Caco-2 (cell line): ENCODE data around the gene SLC7A1. TPM values are rescaled to one million over a fixed set of nuclear protein-coding genes. Genes with fewer than 3 reads are reported as not detected.

Experiments used
- BruUV-seq: library from RNA; stranded (reverse); fragments of 400-500 nt; replicated peaks from 2 replicates; lab custom pipeline; 2021; lab: Mats Ljungman, UMichigan
- CTCF ChIA-PET: fragments of 300-600 bp; sonication (Branson Sonifier 250); formaldehyde crosslinking; loops from one replicate; lab custom pipeline; 2022; ENCODE audit warnings: antibody characterized with exemption; lab: Charles Lee
- POLR2A ChIA-PET: fragments of 300-600 bp; sonication (Branson Sonifier 250); formaldehyde crosslinking; loops from one replicate; lab custom pipeline; 2022; ENCODE audit warnings: antibody characterized with exemption; lab: Charles Lee
- DNase-seq, 2 experiments: peaks; one replicate each; pipeline versions ENCODE4 v3.0.0 to v3.0.0-alpha.2; 2020 to 2022
- H3K27me3 ChIP-seq: replicated peaks from 2 replicates; pipeline ENCODE4 v1.6.0; 2011; ENCODE audit warnings: low read length; ENCODE audit not compliant: control insufficient read depth, insufficient read depth
- H3K36me3 ChIP-seq: 2 replicates; pipeline ENCODE4 v1.5.1; 2011; ENCODE audit warnings: low read length; ENCODE audit not compliant: control insufficient read depth, insufficient read depth
- H3K4me1 ChIP-seq: fragments of 250-450 bp; sonication (Bioruptor Pico); 2 replicates; pipeline ENCODE4 v1.5.1; 2020; ENCODE audit warnings: mild to moderate bottlenecking
- H3K4me3 ChIP-seq: 2 replicates; pipeline ENCODE4 v1.5.1; 2011; ENCODE audit warnings: low read depth, mild to moderate bottlenecking, control low read depth, low read length
- H3K9me3 ChIP-seq: fragments of 250-450 bp; sonication (Bioruptor Pico); 2 replicates; pipeline ENCODE4 v1.5.1; 2020; ENCODE audit warnings: mild to moderate bottlenecking, moderate library complexity
- H3K27ac Mint-ChIP-seq: one replicate; pipeline ENCODE4 v1.8.0; 2022; ENCODE audit warnings: mixed read lengths; ENCODE audit not compliant: unreplicated experiment
- H3K27me3 Mint-ChIP-seq: one replicate; pipeline ENCODE4 v1.8.0; 2022; ENCODE audit warnings: mixed read lengths; ENCODE audit not compliant: insufficient read depth, unreplicated experiment
- H3K36me3 Mint-ChIP-seq: one replicate; pipeline ENCODE4 v1.8.0; 2022; ENCODE audit warnings: mild to moderate bottlenecking, mixed read lengths; ENCODE audit not compliant: insufficient read depth, unreplicated experiment
- H3K4me1 Mint-ChIP-seq: one replicate; pipeline ENCODE4 v1.8.0; 2022; ENCODE audit warnings: low read depth, mixed read lengths; ENCODE audit not compliant: unreplicated experiment
- H3K4me3 Mint-ChIP-seq: one replicate; pipeline ENCODE4 v1.8.0; 2022; ENCODE audit warnings: mild to moderate bottlenecking, moderate library complexity, mixed read lengths; ENCODE audit not compliant: unreplicated experiment
- H3K9me3 Mint-ChIP-seq: one replicate; pipeline ENCODE4 v1.8.0; 2022; ENCODE audit warnings: mixed read lengths; ENCODE audit not compliant: unreplicated experiment
- intact Hi-C: fragments of 100-400 bp; cut with micrococcal nuclease; formaldehyde crosslinking; loops from one replicate; pipeline ENCODE4 v1.10.0; 2022; ENCODE audit not compliant: unreplicated experiment
- total RNA-seq: library from RNA; stranded (reverse); gene quantifications from 2 replicates; pipeline ENCODE4 v1.2.3, GENCODE V29; 2022
- TF ChIP-seq, protein P1 (sequence below), 2 experiments: fragments of 200-600 bp in 1 of 2; IDR thresholded peaks; 1 replicate in 1 of 2; 2 replicates in 1 of 2; pipeline versions ENCODE4 v1.5.1 to v1.8.0; 2011 to 2022; ENCODE audit warnings: antibody characterized with exemption in 1 of 2, control low read depth in 1 of 2, inconsistent platforms in 1 of 2, low read depth in 1 of 2, low read length in 1 of 2, mild to moderate bottlenecking in 1 of 2, moderate library complexity in 1 of 2; ENCODE audit not compliant: insufficient read depth in 1 of 2, severe bottlenecking in 1 of 2, unreplicated experiment in 1 of 2

Gene SLC7A1
- total RNA-seq, 1 experiment from 2014 or later, result 180 TPM

DNA sequence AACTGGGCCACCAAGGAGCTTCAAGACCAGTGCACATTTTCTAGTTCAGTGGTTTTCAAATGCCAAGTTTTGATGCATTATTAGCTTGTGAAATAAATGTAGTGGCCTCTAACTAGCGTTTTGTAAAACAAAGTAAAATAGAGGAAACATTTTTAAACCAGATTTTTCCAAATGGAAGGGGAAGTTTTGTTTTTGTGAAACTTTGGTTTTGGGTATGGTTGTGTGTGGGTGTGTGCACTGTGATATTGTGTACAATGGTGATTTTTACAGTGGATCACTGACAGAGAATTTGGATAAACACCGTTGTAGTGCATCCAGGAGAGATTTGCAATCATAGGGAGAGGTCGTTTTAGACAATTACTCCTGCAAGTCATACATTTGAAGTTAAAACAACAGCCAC, 108.9 kb downstream of the SLC7A1 start:
- Histone ChIP-seq H3K4me1 (peaks cover 5% of the 10 kb centered on the region), H3K9me3 (no peaks in the 10 kb centered on the region), H3K27me3 (no peaks in the 10 kb centered on the region), H3K36me3 (no peaks in the 10 kb centered on the region), H3K4me3 (no peak overlapping the region)
- DNase-seq, result no peak
- Mint-ChIP-seq H3K9me3 (no peaks in the 10 kb centered on the region), H3K27ac (no peak overlapping the region), H3K27me3 (peaks cover 7% of the 10 kb centered on the region), H3K4me3 (no peak overlapping the region), H3K4me1 (peaks cover 7% of the 10 kb centered on the region), H3K36me3 (no peaks in the 10 kb centered on the region)
- POLR2A ChIA-PET, result no interaction called here
- no TSS peak for BruUV-seq
- intact Hi-C loops, result no loop called here
- TF ChIP-seq, protein P1, sequence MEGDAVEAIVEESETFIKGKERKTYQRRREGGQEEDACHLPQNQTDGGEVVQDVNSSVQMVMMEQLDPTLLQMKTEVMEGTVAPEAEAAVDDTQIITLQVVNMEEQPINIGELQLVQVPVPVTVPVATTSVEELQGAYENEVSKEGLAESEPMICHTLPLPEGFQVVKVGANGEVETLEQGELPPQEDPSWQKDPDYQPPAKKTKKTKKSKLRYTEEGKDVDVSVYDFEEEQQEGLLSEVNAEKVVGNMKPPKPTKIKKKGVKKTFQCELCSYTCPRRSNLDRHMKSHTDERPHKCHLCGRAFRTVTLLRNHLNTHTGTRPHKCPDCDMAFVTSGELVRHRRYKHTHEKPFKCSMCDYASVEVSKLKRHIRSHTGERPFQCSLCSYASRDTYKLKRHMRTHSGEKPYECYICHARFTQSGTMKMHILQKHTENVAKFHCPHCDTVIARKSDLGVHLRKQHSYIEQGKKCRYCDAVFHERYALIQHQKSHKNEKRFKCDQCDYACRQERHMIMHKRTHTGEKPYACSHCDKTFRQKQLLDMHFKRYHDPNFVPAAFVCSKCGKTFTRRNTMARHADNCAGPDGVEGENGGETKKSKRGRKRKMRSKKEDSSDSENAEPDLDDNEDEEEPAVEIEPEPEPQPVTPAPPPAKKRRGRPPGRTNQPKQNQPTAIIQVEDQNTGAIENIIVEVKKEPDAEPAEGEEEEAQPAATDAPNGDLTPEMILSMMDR (IDR thresholded peaks at IDR 0.05; ENCODE audit: insufficient read depth in 1 of 2, low read depth in 1 of 2, low read length in 1 of 2, severe bottlenecking in 1 of 2, unreplicated experiment in 1 of 2), result no peak
- CTCF ChIA-PET, result no interaction called here

DNA sequence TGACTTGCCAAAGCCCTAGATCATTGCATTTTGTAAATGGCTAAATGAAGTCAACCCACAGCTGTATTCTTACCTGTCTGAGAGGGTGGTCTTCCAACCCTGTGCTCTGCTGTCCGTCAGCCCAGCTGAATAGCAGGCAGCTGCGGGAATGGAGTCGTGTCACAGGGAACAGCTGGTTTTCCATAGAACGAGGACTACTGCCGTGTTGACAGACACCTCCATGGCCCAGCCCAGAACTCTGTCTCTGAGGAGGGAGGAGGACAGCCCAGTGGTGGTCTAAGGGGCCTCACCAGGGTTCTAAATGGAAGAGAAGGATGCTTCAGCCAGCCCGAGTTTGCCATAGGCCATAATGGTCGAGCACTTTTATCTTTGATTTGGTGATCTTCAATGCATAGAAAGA, 110.7 kb downstream of the SLC7A1 start:
- Histone ChIP-seq H3K9me3 (no peaks in the 10 kb centered on the region), H3K36me3 (no peaks in the 10 kb centered on the region), H3K4me1 (peaks cover 5% of the 10 kb centered on the region), H3K4me3 (no peak overlapping the region), H3K27me3 (no peaks in the 10 kb centered on the region)
- Mint-ChIP-seq H3K9me3 (no peaks in the 10 kb centered on the region), H3K4me3 (no peak overlapping the region), H3K4me1 (peaks cover 7% of the 10 kb centered on the region), H3K36me3 (no peaks in the 10 kb centered on the region), H3K27me3 (peaks cover 7% of the 10 kb centered on the region), H3K27ac (no peak overlapping the region)
- BruUV-seq, result no TSS peak
- POLR2A ChIA-PET, result no interaction called here
- intact Hi-C loops, result no loop called here
- TF ChIP-seq, protein P1 (IDR thresholded peaks at IDR 0.05; ENCODE audit: insufficient read depth in 1 of 2, low read depth in 1 of 2, low read length in 1 of 2, severe bottlenecking in 1 of 2, unreplicated experiment in 1 of 2), result no peak
- CTCF ChIA-PET, result no interaction called here
- DNase-seq, result no peak

- intact Hi-C loops, result no loop called here
- Mint-ChIP-seq H3K4me3 (no peak overlapping the region), H3K27ac (no peak overlapping the region), H3K27me3 (peaks cover 7% of the 10 kb centered on the region), H3K36me3 (no peaks in the 10 kb centered on the region), H3K4me1 (peaks cover 7% of the 10 kb centered on the region), H3K9me3 (no peaks in the 10 kb centered on the region)
- H3K36me3 ChIP-seq, result no peaks in the 10 kb centered on the region
- H3K27me3 ChIP-seq, result no peaks in the 10 kb centered on the region
- POLR2A ChIA-PET, result no interaction called here
- H3K4me3 ChIP-seq, result no peak overlapping the region
- CTCF ChIA-PET, result no interaction called here
- BruUV-seq, result no TSS peak
- TF ChIP-seq, protein P1 (IDR thresholded peaks at IDR 0.05; ENCODE audit: insufficient read depth in 1 of 2, low read depth in 1 of 2, low read length in 1 of 2, severe bottlenecking in 1 of 2, unreplicated experiment in 1 of 2), result no peak
- peaks cover 5% of the 10 kb centered on the region for H3K4me1 ChIP-seq
- no peak for DNase-seq
- no peaks in the 10 kb centered on the region for H3K9me3 ChIP-seq
Observed at GRCh38 chr13:29484236-29484635, 111.3 kb downstream of the SLC7A1 start.
